Adrenal gland (tissue), 5 donors: ENCODE results near the gene NUP88.
"Not testable (repeated sequence)": the region's sequence is repeated elsewhere in the genome, so short reads cannot be mapped to it uniquely, and the experiment has no call there.

Experiments
- CTCF ChIP-seq, 6 experiments: fragments of 450-650 bp in 4 of 6; fragments of 200-600 bp in 2 of 6; sonication (generic) in 1 of 6; IDR thresholded peaks; 1 replicate in 5 of 6; 2 replicates in 1 of 6; pipeline versions ENCODE4 v1.5.1 to v1.8.0; 2016 to 2021; ENCODE audit warnings: antibody characterized with exemption in 6 of 6, mild to moderate bottlenecking in 2 of 6, moderate library complexity in 1 of 6
- POLR2A ChIP-seq, 2 donors: fragments of 450-650 bp; IDR thresholded peaks; one replicate each; pipeline ENCODE4 v1.6.1; 2017; ENCODE audit warnings: antibody characterized with exemption in 2 of 2, mild to moderate bottlenecking in 2 of 2, moderate library complexity in 1 of 2
- donor health status: DM: no; HTN: no; CAD: no.

- not testable (repeated sequence) for TF ChIP-seq CTCF, POLR2A (IDR thresholded peaks at IDR 0.05)
Measured at GRCh38 chr17:5431234-5431633, 11.8 kb upstream of the NUP88 start.
